Mucosa of stomach (tissue), 1 donor: Measurements from ENCODE around the gene CCNH.

Experiments
- H3K27me3 ChIP-seq: one replicate; pipeline ENCODE4 v1.7.0; 2013; ENCODE audit warnings: mild to moderate bottlenecking, low read length; ENCODE audit not compliant: control insufficient read depth, insufficient read depth
- H3K36me3 ChIP-seq: one replicate; pipeline ENCODE4 v1.7.0; 2013; ENCODE audit warnings: low read length; ENCODE audit not compliant: control insufficient read depth, insufficient read depth
- H3K4me1 ChIP-seq: one replicate; pipeline ENCODE4 v1.7.0; 2013; ENCODE audit warnings: mild to moderate bottlenecking, low read length; ENCODE audit not compliant: control insufficient read depth, insufficient read depth
- H3K4me3 ChIP-seq: one replicate; pipeline ENCODE4 v1.7.0; 2013; ENCODE audit warnings: low read length
- H3K9ac ChIP-seq: one replicate; pipeline ENCODE4 v1.7.0; 2013; ENCODE audit warnings: mild to moderate bottlenecking, low read length, moderate library complexity
- H3K9me3 ChIP-seq: one replicate; pipeline ENCODE4 v1.7.0; 2013; ENCODE audit warnings: mild to moderate bottlenecking, low read length, moderate library complexity; ENCODE audit not compliant: control insufficient read depth
- donor health status: Pancreatic carcinoma.

CCNH gene

DNA sequence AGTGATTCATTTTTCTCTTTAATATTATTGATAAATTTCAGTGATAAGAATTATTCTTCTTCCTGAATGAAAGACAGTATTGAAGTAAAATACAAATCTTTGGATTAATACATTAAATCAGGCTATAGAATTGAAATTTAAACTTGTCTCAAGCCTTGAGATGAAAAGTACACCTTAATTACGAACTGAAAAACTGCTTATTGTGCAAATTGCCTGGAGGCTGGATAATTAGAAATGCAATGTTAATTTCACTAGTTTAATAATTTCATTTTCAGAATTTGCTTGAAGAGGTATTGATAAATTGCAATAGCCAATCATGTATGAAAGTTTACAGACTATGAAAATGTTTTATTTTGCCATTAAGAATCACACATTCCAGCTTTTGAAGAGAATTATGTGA lies 11.0 kb upstream of the CCNH start:
- no peaks in the 10 kb centered on the region for H3K27me3 ChIP-seq
- H3K36me3 ChIP-seq = no peaks in the 10 kb centered on the region
- no peak overlapping the region for H3K4me3 ChIP-seq
- no peak overlapping the region for H3K9ac ChIP-seq
- no peaks in the 10 kb centered on the region for H3K9me3 ChIP-seq
- no peaks in the 10 kb centered on the region for H3K4me1 ChIP-seq

DNA sequence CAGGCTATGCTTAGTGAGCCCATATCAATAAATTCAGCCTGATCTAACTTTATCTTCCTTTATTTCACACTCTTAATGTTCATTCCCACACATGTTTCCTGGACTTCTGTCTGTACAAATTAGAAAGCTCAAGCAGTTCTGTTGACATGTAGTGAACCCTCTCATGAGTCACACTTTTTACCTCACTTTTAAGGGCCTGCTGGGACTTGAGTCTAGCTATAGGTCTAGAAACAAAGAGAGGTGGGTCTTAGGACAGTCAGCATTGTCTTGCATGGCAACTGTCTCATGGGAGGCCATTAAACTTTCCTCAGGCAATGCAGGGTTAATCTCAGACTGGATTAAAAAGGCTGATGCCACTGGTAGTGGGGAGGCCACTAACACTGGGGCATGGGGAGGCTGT lies 8.6 kb upstream of the CCNH start:
- no peaks in the 10 kb centered on the region for H3K27me3 ChIP-seq
- no peaks in the 10 kb centered on the region for H3K9me3 ChIP-seq
- H3K4me1 ChIP-seq = no peaks in the 10 kb centered on the region
- H3K9ac ChIP-seq = no peak overlapping the region
- H3K4me3 ChIP-seq = no peak overlapping the region
- no peaks in the 10 kb centered on the region for H3K36me3 ChIP-seq

DNA sequence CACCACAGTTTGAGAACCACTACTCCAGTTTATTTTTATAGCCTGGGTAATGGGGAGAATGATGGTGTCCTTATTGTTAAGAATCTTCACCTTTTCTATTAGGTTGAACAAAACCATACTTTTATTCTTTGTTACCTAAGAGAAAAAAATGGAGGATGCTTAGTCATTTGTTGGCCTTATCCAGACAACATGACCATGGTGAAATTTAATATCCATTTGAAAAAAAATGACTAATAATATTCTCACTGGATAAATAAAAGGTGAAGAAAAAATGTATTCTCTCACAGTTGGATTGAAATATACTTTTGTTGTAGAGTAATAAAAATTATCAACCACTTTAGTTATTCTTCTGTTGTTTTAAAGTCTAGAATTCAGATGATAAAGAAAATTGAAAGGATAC lies 5.8 kb upstream of the CCNH start:
- no peaks in the 10 kb centered on the region for H3K36me3 ChIP-seq
- H3K27me3 ChIP-seq = no peaks in the 10 kb centered on the region
- H3K9me3 ChIP-seq = no peaks in the 10 kb centered on the region
- H3K4me3 ChIP-seq = no peak overlapping the region
- H3K9ac ChIP-seq = no peak overlapping the region
- H3K4me1 ChIP-seq = no peaks in the 10 kb centered on the region

DNA sequence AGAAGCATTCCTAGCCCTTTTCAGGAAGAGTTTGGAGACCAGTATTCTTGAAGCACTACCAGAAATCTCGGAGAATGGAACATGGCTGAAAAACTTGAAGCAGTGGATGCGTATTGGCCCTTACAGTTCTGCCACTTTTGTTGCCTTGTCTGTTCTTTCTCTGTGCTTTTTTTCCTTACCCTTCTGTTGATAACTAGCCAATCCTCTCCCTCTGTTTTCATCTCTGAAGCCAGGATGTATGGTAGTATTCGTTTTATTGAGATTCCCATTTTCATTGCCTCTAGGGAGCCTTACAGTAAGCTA lies 564 bp upstream of the CCNH start:
- Histone ChIP-seq H3K4me3 (peak overlapping the region; percentile 75), H3K9ac (peak overlapping the region; percentile 84), H3K9me3 (no peaks in the 10 kb centered on the region), H3K4me1 (no peaks in the 10 kb centered on the region), H3K36me3 (no peaks in the 10 kb centered on the region), H3K27me3 (no peaks in the 10 kb centered on the region)

DNA sequence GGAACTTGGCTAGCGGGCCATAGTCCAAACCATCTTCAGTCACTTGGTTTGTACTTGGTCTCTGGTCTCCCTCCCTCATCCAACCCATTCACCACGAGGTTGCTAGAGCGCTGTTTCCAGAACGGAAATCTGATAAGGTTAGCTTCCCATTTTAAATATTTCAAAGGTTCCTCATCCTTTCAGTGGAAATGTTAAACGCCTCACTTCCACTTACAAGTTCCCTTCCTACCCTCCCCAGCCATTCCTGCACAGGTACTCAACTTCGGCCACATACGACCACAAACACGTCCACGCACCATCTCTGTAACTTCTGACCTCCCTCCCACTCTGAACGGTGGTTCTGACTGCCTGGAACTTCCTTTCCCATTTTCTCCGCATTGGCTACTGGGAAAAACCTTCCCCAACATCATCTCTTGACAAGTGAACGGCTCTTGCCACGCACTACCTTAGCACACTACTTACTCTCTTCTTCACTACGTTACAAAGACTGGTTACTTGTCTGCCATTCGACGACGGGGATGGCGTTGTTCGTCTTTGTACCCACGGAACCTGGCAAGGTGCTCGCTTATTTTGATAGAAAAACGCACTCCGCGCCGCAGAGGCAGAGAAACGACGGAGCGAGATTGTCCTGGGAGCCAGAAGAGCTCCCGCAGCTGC lies 629 bp downstream of the CCNH start:
- no peaks in the 10 kb centered on the region for H3K36me3 ChIP-seq
- no peaks in the 10 kb centered on the region for H3K4me1 ChIP-seq
- peak overlapping the region; percentile 84 for H3K9ac ChIP-seq
- no peaks in the 10 kb centered on the region for H3K27me3 ChIP-seq
- H3K9me3 ChIP-seq = no peaks in the 10 kb centered on the region
- H3K4me3 ChIP-seq = peak overlapping the region; percentile 75

DNA sequence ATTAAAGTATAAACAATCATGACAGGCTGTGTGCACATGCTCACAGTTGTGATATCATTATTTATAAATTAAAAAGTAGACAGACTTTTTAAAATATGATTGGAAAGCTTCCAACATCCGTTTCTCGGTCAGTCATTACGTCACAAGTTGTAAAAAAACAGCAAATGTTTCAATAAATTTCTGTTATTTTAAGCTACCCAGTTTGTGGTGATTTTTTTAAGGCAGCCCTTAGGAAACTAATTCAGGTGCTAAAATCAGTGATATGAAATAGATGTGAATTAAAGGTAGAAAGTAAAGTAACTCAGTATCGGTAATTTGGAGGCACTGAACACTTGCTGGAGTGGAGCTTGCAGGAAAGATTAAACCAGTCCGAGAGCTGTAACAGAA lies 1.2 kb downstream of the CCNH start:
- peak overlapping the region; percentile 84 for H3K9ac ChIP-seq
- no peaks in the 10 kb centered on the region for H3K9me3 ChIP-seq
- no peaks in the 10 kb centered on the region for H3K36me3 ChIP-seq
- no peaks in the 10 kb centered on the region for H3K27me3 ChIP-seq
- H3K4me3 ChIP-seq = peak overlapping the region; percentile 75
- H3K4me1 ChIP-seq = no peaks in the 10 kb centered on the region

DNA sequence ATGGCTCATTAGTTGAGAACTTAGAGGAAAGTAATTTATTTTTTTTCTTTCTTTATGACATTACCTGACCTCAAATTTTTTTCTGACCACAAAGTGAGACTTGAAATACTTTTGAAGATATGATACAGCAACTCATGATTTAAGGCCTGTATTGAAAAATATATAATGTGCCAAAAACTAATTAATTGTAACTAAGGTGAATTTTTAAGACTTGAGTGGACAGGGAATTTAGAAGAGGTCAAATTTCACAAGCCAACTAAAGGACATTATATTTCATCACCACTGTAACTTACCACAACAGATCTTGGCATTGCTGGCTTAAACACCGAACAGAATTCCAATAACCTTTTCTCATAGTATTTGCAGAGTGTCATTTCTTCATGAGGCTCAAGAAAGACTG lies 1.8 kb downstream of the CCNH start:
- Histone ChIP-seq H3K9me3 (no peaks in the 10 kb centered on the region), H3K9ac (no peak overlapping the region), H3K27me3 (no peaks in the 10 kb centered on the region), H3K36me3 (no peaks in the 10 kb centered on the region), H3K4me1 (no peaks in the 10 kb centered on the region), H3K4me3 (no peak overlapping the region)

DNA sequence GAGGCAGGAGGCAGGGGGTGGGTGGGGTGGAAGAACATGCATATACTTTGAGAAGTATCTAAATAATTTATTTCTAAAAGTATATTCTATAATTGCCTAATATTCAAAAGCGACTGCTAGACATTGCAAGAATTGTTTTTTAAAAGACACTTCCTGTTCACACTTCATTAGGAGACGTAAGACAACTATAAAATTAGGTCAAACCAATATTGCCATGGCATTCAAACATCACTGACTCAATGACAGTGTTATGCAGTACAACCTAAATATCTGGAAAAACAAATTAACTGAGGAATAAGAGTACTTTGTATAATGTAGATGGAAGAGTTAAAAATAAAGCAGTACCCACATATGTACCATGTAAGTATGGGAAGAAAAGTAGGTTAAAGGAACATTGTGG lies 4.5 kb downstream of the CCNH start:
- Histone ChIP-seq H3K27me3 (no peaks in the 10 kb centered on the region), H3K36me3 (no peaks in the 10 kb centered on the region), H3K4me3 (no peak overlapping the region), H3K9me3 (no peaks in the 10 kb centered on the region), H3K4me1 (no peaks in the 10 kb centered on the region), H3K9ac (no peak overlapping the region)

DNA sequence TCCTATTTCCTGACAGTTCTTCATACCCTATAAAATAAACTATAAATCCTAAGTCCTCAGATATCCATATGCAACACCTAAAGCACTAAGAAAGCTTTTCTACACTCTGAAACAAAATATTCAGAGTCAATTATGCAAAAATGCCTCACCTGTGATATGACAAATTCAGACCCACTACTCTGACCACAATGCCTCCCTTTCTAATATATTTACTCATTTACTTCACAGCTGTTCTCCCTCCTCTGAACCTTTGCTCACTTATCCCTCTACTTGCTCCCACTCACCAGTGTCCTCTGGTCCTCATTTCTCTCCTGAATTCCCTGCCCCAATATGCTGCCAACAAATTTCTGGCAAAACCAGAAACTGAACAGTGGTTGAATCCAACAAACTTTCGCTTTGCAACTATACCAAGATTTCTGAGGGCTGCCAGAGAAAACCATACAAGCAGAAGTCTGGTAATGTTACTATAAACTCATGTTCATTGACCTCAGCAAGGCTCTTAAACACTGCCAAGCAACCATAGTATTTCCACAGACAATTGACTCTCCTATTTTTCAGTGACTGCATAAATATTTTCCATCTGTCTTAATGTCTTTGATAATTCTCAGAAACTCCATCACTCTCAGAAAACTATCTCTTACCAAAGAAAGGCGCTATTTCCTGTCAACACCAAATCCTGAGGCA lies 7.1 kb downstream of the CCNH start:
- no peaks in the 10 kb centered on the region for H3K9me3 ChIP-seq
- no peaks in the 10 kb centered on the region for H3K36me3 ChIP-seq
- H3K27me3 ChIP-seq = no peaks in the 10 kb centered on the region
- H3K4me1 ChIP-seq = no peaks in the 10 kb centered on the region
- no peak overlapping the region for H3K9ac ChIP-seq
- no peak overlapping the region for H3K4me3 ChIP-seq

DNA sequence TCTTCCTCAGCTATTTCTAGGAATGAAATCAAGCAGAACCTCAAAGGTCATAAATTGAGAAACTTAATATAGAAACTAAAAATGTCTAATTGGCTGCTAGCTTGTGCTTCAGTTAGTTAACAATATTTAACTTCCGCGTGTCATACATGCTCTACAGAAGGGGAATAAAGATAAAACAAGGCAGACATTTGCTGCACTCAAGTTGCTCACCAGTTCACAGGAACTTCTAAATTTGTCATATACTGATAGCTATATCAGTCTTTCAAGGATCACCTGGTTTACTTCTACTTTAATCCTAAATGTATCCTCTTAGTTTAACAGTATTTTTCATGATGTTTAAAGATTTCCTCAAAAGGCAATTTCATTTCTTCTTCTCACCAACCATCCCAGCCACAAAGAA lies 8.4 kb downstream of the CCNH start:
- Histone ChIP-seq H3K9me3 (no peaks in the 10 kb centered on the region), H3K9ac (no peak overlapping the region), H3K27me3 (no peaks in the 10 kb centered on the region), H3K4me1 (no peaks in the 10 kb centered on the region), H3K4me3 (no peak overlapping the region), H3K36me3 (no peaks in the 10 kb centered on the region)

DNA sequence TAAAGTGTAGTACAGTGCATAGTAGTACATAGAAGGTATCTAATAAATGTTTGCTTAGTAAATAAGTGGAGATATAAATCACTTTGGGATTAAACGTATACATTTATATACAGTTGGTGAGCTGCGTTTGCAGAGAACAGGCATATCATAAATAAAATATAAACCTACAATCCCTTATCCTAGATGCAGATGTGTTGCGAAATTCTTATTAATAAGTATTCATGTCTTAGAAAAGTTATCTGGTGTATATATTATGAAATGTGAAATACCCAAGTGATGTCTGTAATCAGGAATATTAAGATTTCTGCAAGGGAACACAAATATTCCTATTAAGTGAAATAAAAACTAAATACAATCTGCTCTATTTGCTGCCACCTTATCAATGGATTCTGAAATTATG lies 8.8 kb downstream of the CCNH start:
- no peaks in the 10 kb centered on the region for H3K36me3 ChIP-seq
- no peak overlapping the region for H3K9ac ChIP-seq
- H3K4me3 ChIP-seq = no peak overlapping the region
- H3K4me1 ChIP-seq = no peaks in the 10 kb centered on the region
- H3K27me3 ChIP-seq = no peaks in the 10 kb centered on the region
- H3K9me3 ChIP-seq = no peaks in the 10 kb centered on the region

DNA sequence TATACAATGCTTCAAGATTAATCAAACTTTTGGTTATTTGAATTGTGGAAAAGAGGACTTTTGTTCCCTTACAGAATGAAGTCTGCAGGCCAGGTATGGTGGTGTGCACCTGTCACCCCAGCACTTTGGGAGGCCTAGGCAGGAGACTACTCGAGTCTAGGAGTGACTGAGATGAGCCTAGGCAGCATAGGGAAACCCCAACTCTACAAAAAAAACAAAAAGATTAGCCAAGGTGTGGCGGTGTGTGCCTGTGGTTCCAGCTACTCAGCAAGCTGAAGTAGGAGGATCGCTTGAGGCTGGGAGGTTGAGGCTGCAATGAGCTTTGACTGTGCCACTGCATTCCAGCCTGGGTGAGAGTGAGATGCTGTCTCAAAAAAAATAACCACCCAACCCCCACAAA lies 9.3 kb downstream of the CCNH start:
- no peak overlapping the region for H3K9ac ChIP-seq
- H3K4me3 ChIP-seq = no peak overlapping the region
- H3K27me3 ChIP-seq = no peaks in the 10 kb centered on the region
- H3K4me1 ChIP-seq = no peaks in the 10 kb centered on the region
- H3K9me3 ChIP-seq = no peaks in the 10 kb centered on the region
- H3K36me3 ChIP-seq = no peaks in the 10 kb centered on the region

DNA sequence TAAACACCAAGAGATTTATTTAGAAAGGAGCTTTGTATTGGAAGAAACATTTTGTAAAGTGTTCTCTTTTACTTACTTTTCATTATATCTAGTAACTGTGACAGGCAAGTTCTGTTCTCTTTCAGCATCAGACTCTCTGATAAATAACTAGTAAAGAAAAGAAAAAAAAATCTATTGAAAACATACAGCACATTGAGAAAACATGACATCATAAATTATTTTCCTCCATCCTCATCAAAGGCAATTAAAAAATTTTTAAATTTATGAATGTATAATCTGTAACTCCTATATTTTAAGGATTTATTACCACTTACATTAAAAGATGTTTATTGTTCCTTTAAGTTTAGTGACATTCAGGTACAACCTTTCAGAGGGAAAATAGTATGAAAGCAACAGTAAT lies 11.1 kb downstream of the CCNH start:
- H3K9me3 ChIP-seq = no peaks in the 10 kb centered on the region
- H3K9ac ChIP-seq = no peak overlapping the region
- H3K4me3 ChIP-seq = no peak overlapping the region
- no peaks in the 10 kb centered on the region for H3K36me3 ChIP-seq
- H3K4me1 ChIP-seq = no peaks in the 10 kb centered on the region
- H3K27me3 ChIP-seq = no peaks in the 10 kb centered on the region
